ENCODE results near the gene GAPDHS. TPM values are rescaled to one million over a fixed set of nuclear protein-coding genes. Genes with fewer than 3 reads are reported as not detected.
A peak's percentile ranks its signal among the peaks of the same experiment; 100 is the strongest.

Gene GAPDHS
- total RNA-seq, 1 donor from 2014 or later, result not detected

- no peaks in the 10 kb centered on the region for H3K4me1 ChIP-seq
- no peak for DNase-seq (ENCODE audit: low spot score)
- no peak overlapping the region for H3K4me2 ChIP-seq
- H3K36me3 ChIP-seq, result no peaks in the 10 kb centered on the region
- Mint-ChIP-seq H3K4me3 (no peak overlapping the region), H3K4me1 (no peaks in the 10 kb centered on the region), H3K27me3 (ENCODE audit: insufficient read depth, low read depth) (peaks cover 2% of the 10 kb centered on the region), H3K27ac (no peak overlapping the region), H3K9me3 (peaks cover 29% of the 10 kb centered on the region), H3K36me3 (peaks cover 2% of the 10 kb centered on the region)
- H3K4me3 ChIP-seq, result no peak overlapping the region
- H3K27ac ChIP-seq, result no peak overlapping the region
- TF ChIP-seq EZH2phosphoT487 (IDR thresholded peaks at IDR 0.05), result no peak
- no peak for TF ChIP-seq CTCF (IDR thresholded peaks at IDR 0.05)
- TF ChIP-seq EZH2 (IDR thresholded peaks at IDR 0.05), result no peak
- H4K20me1 ChIP-seq (ENCODE audit: low read depth), result no peaks in the 10 kb centered on the region
- H3F3A ChIP-seq (ENCODE audit: low read depth), result no peaks in the 10 kb centered on the region
- H3K79me2 ChIP-seq (ENCODE audit: low read depth), result no peaks in the 10 kb centered on the region
- H2AFZ ChIP-seq (replicated peaks), result no peak overlapping the region
- no peaks in the 10 kb centered on the region for H3K9me3 ChIP-seq (ENCODE audit: low read depth)
- H3K27me3 ChIP-seq, result peaks cover 13% of the 10 kb centered on the region
- H3K9ac ChIP-seq, result no peak overlapping the region
These were observed 45.5 kb downstream of the GAPDHS start for GRCh38 chr19:35578707-35579106.

- H3K27me3 Mint-ChIP-seq (ENCODE audit: insufficient read depth, low read depth), result peaks cover under 1% of the 10 kb centered on the region
- DNase-seq (ENCODE audit: low spot score), result no peak
- Histone ChIP-seq H3K36me3 (no peaks in the 10 kb centered on the region), H3K4me3 (no peak overlapping the region), H3K79me2 (ENCODE audit: low read depth) (no peaks in the 10 kb centered on the region), H3K27me3 (peaks cover 26% of the 10 kb centered on the region), H3K9me3 (ENCODE audit: low read depth) (no peaks in the 10 kb centered on the region), H2AFZ (replicated peaks) (no peak overlapping the region), H3F3A (ENCODE audit: low read depth) (no peaks in the 10 kb centered on the region), H3K4me1 (no peaks in the 10 kb centered on the region), H3K27ac (no peak overlapping the region), H3K4me2 (no peak overlapping the region), H3K9ac (no peak overlapping the region), H4K20me1 (ENCODE audit: low read depth) (no peaks in the 10 kb centered on the region)
- H3K27ac Mint-ChIP-seq, result no peak overlapping the region
- H3K4me1 Mint-ChIP-seq, result peaks cover 11% of the 10 kb centered on the region
- no peak for TF ChIP-seq EZH2 (IDR thresholded peaks at IDR 0.05)
- TF ChIP-seq EZH2phosphoT487 (IDR thresholded peaks at IDR 0.05), result no peak
- no peak for TF ChIP-seq CTCF (IDR thresholded peaks at IDR 0.05)
- H3K9me3 Mint-ChIP-seq, result peaks cover 9% of the 10 kb centered on the region
- no peaks in the 10 kb centered on the region for H3K36me3 Mint-ChIP-seq
- no peak overlapping the region for H3K4me3 Mint-ChIP-seq
These were observed 49.5 kb downstream of the GAPDHS start for GRCh38 chr19:35582760-35583159.

- no peaks in the 10 kb centered on the region for H3K36me3 Mint-ChIP-seq
- Histone ChIP-seq H3K79me2 (ENCODE audit: low read depth) (no peaks in the 10 kb centered on the region), H3K4me3 (no peak within 1 kb of the TSS), H4K20me1 (ENCODE audit: low read depth) (no peaks in the 10 kb centered on the region), H3K9me3 (ENCODE audit: low read depth) (no peaks in the 10 kb centered on the region), H3F3A (ENCODE audit: low read depth) (no peaks in the 10 kb centered on the region), H3K4me1 (no peaks in the 10 kb centered on the region), H3K36me3 (no peaks in the 10 kb centered on the region), H3K9ac (no peak within 1 kb of the TSS), H3K27me3 (peaks cover 26% of the 10 kb centered on the region), H3K27ac (no peak within 1 kb of the TSS), H2AFZ (replicated peaks) (no peak within 1 kb of the TSS), H3K4me2 (no peak within 1 kb of the TSS)
- TF ChIP-seq EZH2phosphoT487 (IDR thresholded peaks at IDR 0.05) (no peak), CTCF (IDR thresholded peaks at IDR 0.05) (no peak), EZH2 (IDR thresholded peaks at IDR 0.05) (no peak)
- H3K4me3 Mint-ChIP-seq, result no peak within 1 kb of the TSS
- peaks cover 3% of the 10 kb centered on the region for H3K9me3 Mint-ChIP-seq
- no peak within 1 kb of the TSS for H3K27ac Mint-ChIP-seq
- DNase-seq (ENCODE audit: low spot score), result peak; percentile 38
- H3K27me3 Mint-ChIP-seq (ENCODE audit: insufficient read depth, low read depth), result peaks cover 3% of the 10 kb centered on the region
- H3K4me1 Mint-ChIP-seq, result peaks cover 11% of the 10 kb centered on the region
These were observed 52.6 kb downstream of the GAPDHS start, which contains the start of gene PMIS2 for GRCh38 chr19:35585848-35586247. Gene PMIS2, plus strand, starts transcription at chr19:35586173. Its CDS starts 87 bp downstream, at chr19:35586260.
